ENCODE data around the gene SEMA3A.

Gene SEMA3A

DNA sequence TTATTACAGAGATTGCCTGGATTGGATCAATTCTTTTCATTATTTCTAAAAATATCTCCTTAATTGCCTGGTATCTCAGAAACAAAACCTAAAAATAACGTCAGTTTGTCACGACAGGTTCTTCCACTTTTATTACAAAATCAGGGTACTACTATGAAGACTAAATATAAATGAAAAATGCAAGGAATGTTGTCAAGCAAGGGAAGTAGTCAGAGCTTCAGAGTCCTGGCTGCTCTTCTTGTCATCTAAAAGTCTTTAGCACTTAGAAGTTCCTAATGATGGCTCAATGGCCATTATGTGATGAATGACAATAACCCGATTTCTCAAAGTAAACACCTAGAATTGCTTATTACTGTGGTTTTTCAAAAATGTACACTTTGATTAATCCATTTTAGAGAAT, 192.2 kb downstream of the SEMA3A start:
- DNase-seq: no peak

DNA sequence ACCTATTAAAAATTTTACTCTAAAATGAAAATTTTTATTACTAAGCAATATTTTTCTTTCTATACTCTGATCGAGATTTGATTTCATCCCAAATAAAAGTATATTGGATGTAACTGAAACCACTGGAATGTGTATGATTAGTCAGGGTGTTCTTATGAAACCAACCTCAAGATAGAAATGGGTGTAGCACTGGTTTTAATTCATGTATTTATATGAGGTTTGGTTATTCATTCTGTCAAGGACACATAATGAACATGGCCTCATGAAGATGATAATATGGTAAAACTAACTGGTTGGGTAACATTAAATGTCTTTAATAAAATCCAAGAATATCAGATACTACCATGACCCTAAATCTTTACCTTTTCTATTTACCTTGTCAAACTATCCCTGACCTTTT, 197.7 kb downstream of the SEMA3A start:
- DNase-seq: no peak

DNA sequence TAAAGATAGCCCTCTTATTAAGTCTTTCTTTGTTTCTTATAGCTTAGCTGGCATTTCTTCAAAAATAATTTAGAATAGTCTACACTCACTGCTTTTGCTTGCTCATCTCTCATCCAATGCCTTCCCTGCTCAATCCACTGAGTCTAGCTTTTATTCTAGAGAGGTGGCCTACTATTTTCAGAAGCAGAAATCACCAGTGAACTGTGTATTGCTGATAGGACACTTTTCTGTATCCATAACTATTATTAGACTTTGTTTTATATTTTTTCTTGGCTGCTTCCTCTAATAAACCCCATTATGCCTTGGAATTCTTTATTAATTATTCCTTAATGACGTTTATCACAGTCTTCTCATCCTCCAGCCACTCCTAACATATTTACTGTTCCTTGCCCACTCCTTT, 206.8 kb downstream of the SEMA3A start:
- no peak for DNase-seq

DNA sequence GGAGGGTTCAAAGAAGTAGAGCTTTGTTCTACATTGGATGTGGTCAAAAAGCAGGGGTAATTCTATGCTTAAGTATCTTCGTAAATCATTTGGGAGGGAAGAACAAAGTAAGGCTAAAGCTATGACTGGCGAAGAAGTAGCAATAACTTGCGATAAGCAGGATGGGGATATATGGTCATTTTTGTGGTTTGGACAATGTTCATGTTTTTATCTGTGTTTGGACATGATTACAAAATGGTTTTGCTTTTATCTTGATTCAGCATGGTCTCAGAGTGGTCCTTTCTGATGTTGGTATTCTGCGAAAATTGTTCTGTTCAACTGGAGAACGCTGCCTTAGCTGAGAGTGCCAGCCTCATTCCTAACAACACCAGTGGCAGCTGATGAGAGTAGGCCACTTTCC, 208.8 kb downstream of the SEMA3A start:
- DNase-seq: no peak

DNA sequence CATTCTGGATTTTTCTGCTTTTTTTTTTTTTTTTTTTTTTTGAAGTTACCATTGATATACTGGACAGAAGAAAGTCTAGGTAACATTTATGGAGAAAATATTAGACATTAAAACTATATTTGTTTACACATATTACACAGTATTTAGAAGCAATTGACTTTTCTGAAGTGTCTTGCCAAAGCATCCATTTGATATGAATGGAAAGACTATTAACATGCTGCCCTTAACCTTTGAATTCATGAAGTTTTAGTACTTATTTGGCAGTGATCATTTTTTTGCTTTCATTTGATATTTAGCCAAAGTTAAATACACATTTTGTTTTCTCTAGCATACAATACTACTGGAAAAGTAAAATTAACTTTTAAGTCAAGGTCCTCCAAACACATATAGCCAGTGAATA, 210.0 kb downstream of the SEMA3A start:
- DNase-seq: no peak

DNA sequence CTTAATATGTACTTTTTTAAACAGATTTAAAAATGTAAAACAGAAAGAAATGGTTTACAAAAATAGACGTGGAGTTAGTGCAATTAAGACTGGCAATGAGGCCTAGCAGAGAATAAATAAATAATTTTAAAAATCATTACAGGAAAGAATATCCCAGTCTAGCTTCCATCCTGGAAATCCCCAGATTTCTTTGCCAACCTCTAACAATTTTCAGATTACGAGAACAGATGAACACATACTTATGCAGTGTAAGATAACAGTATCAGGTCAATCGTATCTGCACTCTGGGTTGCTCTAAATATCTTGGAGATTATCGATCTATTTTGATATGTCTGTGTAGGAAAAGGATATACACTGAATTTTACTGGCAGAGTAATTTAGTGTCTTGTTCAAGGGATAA, 210.5 kb downstream of the SEMA3A start:
- no peak for DNase-seq

DNA sequence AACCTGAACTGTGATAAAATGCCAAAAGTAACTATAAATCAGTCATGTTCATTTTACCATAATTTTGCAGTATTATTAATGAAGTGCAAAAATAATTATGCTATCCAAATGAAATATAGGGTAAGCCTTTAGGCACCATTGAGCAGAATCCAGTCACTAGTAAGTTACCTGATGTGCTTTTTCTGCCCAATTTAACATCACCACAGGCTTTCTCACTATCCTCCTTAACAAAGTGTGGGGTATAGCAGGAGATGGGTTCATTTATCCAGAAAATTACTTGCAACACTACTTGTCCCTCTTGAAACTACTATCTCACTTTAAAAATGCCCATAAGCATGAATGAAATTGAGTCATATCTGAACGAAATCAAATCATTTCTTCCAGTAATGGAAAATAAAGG, 211.0 kb downstream of the SEMA3A start:
- DNase-seq: no peak

DNA sequence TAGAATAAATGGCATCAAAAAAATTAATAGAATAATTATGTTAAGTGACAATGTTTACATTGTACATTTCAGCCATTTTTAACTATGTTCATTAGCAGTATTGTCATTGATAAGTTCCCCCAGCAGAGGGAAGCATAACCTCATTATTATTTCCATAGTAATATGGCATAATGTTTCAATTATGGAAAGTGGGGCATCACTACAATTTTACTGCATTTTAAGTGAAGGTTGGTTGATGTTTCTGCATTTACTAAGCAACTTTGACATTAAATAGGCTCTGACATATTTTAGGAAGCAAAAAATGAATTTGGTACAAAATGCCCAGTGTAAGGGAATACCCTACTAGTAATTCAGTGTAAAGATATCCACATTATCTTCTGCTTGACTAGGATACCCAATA, 218.3 kb downstream of the SEMA3A start:
- DNase-seq: peak; percentile 82

DNA sequence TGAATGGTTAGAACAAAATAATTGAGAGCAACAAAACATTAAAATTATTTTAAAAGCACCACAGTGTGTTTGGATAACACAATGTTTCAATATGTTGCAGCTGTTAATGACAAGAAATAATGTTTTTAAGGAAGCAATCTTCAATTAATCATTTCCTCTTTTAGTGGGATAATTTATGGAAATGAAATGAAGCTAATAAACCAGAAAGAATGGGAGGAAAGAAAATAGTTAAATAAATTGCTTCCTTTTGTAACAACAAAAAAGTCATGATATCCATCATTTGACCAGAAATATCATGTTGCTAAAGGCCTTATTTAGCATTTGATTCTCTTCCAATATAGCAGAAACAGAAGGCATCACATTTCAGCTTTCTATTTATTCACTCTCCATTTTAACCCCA, 224.5 kb downstream of the SEMA3A start:
- DNase-seq: no peak

DNA sequence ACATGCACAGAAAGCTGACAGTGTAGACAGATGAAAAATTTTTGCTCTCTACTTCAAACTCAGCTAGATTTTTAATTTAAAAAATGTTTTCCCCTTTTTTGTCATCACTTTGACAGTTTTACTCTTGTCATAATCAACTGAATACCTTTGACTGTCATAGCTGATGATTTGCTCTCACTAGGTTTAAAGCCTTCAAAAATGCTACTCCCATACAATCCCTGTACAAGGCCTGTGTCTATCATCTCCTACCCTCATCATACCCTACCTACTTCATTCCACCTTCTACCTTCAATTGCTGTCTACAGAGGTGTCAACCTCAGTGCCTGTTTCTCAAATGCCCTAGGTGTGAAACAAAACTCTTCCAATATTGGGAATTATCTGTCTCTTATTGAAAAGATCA, 230.3 kb downstream of the SEMA3A start:
- DNase-seq: no peak

DNA sequence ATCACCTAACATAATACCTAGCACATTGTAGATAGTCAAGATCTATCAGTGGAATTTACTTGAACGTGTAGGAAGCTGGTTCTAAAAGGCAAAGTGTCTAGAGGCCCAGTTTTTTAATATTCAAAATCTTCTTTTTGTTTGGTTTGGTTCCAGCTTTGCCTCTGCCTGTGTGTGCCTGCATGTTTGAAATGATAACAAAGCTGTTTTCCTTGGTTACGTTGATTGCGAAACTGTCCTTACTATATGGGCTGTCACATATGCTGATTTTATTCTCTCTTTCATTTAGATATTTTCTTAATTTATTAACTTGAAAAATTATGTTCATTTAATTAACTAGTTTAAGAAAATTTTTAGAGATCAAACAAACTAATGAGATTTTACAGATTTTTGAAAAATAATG, 237.3 kb downstream of the SEMA3A start:
- no peak for DNase-seq

DNA sequence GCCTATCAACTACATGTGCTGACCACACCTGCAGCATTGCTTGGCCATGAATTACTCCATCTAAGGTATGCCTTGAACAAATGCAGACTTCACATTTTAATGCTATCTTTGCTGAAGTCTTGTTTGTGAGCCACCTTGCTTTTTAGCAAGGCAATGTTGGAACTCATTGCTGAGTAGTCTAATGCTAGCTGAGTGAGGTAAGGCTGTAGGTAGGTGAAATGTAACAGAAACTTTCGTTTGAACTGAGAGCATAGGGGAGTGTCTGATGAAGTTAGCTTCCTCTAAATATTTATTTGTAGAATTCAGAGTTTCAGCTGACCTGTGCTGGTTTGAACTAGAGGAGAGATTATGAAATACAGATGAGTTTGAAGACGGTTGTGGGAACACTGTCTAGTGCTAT, 238.5 kb downstream of the SEMA3A start:
- no peak for DNase-seq

DNA sequence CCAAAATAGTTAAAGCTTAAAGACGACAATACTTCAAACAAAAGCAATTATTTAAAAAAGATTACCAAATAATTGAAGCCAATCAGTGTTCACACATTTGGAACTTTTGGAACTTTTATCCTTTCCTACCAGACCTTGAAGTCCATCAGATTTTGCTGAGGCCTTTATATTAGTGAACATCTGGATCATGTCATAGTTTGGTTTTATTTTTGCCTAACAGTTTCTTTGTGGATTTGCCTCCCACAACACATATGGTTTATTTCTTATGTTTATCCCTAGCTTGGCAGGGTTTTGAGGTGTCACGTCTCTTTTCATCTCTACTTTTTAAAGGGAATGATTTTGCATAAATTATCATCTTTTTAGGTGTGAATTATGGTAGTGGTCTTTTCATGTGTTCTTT, 242.4 kb downstream of the SEMA3A start:
- DNase-seq: no peak

DNA sequence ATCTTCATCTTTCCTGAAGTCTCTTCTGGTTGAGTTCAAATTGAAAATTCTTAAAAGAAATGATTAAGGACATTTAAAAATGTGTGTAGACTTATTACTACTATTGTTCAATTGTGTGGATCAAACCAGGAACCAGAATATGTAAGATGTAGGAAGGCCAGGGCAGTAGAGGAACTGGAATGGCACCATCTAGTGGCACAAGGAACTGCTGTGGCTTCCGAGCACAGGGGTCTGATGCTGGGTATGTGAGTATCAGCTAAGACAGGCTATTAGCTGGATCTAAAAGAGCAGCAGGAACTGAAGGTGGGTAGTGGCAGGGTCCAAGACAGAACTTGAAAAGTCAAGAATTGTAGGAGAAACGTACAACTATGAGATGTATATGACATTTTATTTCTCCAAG, 247.3 kb downstream of the SEMA3A start:
- DNase-seq: no peak

DNA sequence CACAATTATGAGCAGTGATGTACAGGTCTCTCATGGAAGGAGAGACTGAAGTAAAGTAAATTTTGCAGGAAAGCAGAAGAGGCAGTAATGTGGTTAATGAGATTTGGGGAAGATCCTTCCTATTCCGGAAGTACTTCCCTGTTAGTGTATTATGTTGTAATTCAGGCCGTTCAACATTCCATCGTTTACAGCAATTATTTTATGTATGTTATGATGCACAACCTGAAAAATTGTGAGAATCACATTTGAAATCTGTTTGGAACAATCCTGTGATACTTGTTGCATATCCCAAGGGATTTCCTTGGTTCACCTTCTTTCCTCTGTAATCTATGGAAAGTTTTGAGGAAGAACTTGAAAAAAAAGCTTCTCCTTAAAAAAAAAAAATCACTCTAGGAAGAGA, 247.8 kb downstream of the SEMA3A start:
- DNase-seq: no peak

DNA sequence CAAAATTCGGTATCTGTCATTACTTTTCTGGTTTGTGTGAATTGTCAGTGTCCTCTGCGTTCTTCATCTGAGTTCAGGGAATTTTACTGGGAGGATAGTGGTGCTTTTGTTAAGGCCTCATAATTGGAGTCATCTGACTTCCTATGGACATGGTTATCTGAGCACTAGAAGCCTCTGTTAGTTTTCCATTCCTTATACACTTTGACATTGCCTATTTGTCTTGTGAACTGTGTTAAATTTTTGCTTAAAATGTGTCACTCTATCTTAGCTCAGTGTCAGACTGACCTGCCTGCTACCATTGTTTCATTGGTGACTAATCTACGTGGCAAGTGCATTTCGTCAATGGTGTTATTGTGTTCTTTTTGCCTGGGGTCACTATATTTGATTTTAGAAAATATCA, 253.3 kb downstream of the SEMA3A start:
- peak; percentile 36 for DNase-seq

DNA sequence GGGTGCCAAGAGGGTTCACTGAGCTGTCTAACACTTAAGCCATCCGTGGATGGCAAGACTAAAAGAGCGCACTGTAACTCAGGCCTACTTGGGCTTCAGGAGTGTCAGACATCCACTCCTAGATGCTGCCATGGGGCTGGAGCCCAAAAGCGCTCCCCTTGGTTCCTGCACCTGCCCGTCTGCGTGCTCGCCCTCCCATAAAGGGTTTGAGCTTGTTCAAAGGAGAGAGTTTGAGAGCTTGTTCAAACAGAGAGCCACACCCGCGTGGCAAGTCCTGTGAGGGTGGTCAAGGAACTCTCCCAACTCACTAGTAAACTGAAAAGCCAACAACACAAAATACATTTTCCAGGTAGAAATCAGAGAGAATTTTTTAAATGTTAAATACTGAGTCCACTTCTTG, 256.7 kb downstream of the SEMA3A start:
- no peak for DNase-seq

DNA sequence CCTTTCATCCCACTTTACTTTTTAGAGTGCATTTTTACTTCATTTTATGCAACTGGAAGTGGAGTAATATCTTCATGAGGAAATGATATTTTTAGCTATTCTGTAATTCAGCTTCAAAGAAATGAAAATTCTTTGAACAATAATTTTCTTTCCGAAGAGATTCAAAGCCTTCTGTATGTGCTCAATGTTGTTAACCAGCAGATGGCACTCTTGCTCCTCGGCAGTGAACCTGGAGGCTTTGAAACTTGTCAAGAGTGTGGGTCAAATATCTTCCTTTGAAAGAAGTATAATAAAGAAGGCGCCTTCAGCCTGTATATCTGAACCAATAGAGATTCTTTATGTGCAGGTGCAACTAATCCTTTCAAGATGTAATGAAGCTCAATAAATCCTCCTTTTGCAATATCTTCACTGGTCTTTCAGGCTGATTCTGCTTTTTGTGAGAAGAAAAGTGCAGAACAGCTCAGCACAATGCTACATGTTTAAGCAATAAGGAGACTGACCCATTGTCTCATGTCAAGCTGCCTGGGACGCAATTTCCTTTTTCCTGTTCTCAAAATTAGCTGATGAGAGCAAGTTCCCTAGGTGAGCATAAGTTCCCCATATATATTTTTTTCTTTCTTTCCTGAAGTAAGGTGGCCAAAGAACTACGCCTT, 258.4 kb downstream of the SEMA3A start:
- peak; percentile 92 for DNase-seq

DNA sequence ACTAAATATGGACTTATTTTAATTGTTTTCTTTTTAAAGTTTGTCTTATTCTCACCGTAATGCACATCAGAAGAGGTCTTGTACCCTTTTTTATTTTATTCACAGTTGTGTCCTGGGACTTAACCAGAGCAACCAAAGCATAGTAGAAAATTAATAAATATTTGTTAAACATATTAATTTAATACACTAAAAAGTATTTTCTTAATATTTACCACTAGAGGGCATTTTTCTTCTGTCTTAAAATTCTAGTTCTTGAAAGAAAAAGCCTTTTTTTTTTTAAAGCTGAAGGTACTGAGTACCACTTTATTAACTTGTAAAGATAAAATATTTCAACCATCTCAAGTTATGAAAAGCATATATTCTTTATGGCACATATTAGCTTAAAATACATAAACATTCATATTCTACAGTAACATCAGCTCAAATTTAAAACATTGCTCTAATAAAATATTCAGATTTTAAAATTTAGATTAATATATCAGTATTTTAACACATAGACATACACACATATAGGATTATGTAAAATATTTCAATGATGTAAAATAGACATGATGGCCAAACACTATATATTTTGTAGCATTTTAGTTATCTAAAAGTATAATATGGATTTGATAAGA, 260.4 kb downstream of the SEMA3A start:
- no peak for DNase-seq

DNA sequence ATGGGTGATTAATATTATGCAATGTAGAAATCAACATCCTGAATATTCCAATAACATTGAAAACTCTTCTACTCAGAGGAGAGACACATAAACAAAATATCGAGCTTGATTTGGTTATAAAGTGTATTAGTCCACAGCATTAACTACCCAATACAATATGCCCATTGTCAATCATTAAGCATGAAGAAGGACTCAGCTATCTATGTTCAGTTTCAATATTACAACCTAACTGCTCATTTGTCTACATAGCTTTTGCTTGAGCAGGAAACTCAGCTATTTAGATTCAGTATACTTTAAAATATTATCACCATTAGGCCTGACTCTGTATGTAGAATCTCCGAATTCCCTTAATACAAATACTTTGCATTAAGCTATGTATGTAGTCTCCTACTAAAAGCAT, 262.6 kb downstream of the SEMA3A start:
- no peak for DNase-seq

DNA sequence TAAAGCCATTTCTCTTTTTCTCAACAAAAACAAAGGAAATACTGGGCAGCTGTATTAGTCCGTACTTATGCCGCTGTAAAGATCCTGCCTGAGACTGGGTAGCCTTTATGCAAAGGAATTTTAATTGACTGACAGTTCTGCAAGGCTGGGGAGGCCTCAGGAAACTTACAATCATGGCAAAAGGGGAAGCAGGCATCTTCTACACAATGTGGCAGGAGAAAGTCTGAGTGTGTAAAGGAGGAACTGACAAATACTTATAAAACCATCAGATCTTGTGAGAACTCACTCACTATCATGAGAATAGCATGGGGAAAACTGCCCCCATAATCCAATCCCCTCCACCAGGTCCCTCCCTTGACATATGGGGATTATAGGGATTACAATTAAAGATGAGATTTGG, 264.3 kb downstream of the SEMA3A start:
- no peak for DNase-seq

DNA sequence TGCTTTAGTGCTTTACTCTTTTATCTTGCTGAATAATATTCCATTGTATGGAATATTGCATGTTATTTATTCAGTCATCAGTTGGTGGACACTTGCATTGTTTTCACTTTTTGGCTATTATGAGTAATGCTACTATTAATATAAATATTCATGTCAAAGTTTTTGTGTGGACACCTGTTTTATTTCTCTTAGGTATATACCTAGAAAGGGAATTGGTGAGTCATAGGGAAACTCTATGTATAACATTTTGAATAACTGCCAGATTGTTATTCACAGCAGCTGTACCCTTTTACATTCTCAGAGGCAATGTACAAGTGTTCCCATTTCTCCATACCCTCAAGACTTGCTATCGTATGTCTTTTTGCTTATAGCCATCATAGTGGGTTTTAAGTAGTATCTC, 268.7 kb downstream of the SEMA3A start:
- no peak for DNase-seq

DNA sequence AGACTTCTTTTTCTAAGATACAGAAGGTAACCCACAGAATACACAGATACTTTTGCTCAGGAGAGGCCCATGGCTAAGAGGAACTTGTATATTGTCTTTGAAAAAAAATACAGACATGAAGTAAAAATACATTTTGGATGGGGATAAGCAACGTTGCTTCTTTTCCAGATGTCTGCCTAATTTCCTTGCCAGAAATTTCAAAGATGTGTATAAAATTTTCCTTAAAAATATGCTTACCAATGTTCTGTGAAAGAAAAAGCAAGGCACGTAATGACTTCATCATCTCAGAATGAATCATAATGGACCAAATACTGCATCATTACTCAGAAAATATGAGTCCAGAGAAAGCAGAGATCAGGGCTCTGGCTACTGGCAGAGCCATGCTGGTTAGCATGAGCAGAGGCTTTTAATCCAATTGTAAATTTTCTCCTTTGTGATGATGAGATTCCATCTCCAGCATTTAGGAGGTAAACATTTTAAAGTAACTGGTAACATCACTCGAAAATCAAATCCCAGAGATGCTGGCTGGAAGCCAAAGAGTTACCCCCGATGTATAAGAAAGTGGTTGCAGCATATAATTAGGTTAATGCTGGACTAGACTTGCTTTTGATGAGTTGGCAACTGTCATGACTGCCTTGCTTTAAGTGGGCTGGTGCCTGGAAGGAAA, 272.5 kb downstream of the SEMA3A start:
- DNase-seq: peak; percentile 51

DNA sequence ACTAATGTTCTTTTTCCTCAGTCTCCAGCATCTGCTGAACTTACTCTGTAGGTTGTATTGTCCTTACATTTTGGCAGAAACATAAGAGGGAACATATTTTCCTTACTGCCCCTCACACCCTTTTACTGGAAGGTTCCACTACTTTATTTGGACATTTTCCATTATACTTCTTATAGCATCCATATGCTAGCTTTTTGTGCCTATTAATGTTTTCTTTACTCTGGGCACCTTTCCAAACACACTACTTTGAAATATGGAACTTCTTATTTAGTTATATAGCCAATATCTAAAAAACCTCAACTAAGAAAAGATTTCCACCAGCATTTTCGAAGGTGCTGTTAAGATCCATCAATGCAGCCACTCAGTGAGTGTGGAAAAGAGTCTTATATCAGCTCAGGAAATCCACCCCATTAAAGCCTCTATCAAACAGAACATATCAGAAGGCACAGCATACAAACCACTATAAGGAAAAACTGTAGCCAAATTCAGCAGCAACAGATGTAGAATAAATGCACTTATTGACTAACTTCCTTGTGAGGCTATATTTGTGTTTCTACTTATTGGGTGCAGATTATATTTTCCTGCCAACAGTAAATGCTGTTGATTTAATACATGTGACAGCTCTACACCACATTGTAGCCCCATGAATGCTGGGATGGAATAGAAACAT, 273.2 kb downstream of the SEMA3A start:
- DNase-seq: no peak
